ENCODE data around the gene CHMP1B.

Gene CHMP1B

DNA sequence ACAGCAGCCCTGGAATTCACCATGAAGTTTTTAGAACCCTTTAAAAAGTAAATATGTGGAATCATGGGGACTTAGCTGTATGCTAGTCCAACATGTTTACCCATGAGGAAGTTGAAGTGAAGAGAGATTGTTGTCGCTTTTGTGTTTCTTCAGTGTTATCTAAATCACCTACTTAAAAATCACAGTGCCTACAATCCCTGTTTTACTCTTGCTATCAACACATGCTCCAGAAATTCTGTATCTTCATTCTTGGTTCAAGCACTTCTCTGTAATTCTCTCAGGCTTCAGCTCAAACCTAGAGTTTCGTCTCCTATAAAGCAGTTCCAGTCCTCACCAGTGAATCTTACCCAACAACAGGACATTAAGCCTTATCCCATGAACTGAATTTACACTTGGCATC, 30.5 kb upstream of the CHMP1B start:
- no peak for DNase-seq (ENCODE audit: low read depth)
- no peak overlapping the region for H3K4me3 ChIP-seq (ENCODE audit: control insufficient read depth, low read depth, low read length)
- TF ChIP-seq, protein P1, sequence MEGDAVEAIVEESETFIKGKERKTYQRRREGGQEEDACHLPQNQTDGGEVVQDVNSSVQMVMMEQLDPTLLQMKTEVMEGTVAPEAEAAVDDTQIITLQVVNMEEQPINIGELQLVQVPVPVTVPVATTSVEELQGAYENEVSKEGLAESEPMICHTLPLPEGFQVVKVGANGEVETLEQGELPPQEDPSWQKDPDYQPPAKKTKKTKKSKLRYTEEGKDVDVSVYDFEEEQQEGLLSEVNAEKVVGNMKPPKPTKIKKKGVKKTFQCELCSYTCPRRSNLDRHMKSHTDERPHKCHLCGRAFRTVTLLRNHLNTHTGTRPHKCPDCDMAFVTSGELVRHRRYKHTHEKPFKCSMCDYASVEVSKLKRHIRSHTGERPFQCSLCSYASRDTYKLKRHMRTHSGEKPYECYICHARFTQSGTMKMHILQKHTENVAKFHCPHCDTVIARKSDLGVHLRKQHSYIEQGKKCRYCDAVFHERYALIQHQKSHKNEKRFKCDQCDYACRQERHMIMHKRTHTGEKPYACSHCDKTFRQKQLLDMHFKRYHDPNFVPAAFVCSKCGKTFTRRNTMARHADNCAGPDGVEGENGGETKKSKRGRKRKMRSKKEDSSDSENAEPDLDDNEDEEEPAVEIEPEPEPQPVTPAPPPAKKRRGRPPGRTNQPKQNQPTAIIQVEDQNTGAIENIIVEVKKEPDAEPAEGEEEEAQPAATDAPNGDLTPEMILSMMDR (IDR thresholded peaks at IDR 0.05; ENCODE audit: control insufficient read depth, insufficient read depth, low read depth, low read length, missing control alignments), result no peak

DNA sequence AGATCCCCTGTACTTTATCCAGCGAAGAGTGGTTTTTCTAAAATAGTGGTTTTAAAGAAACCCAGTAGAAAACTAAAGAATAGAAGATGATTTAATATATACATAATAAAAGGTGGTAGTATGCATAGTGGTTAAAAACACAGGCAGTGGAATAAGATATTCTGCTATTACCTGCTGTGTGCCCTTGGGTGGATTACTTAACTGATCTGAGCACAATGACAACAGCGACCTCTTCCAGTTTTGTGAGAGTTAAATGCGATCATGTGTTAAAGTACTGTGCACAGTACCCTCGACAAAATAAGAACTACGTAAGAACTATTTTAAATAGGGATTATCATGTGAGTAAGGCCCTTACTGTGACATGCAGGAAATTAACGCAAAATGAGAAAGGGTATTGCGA, 30.0 kb upstream of the CHMP1B start:
- TF ChIP-seq, protein P1 (IDR thresholded peaks at IDR 0.05; ENCODE audit: control insufficient read depth, insufficient read depth, low read depth, low read length, missing control alignments), result no peak
- DNase-seq (ENCODE audit: low read depth), result no peak
- H3K4me3 ChIP-seq (ENCODE audit: control insufficient read depth, low read depth, low read length), result no peak overlapping the region

DNA sequence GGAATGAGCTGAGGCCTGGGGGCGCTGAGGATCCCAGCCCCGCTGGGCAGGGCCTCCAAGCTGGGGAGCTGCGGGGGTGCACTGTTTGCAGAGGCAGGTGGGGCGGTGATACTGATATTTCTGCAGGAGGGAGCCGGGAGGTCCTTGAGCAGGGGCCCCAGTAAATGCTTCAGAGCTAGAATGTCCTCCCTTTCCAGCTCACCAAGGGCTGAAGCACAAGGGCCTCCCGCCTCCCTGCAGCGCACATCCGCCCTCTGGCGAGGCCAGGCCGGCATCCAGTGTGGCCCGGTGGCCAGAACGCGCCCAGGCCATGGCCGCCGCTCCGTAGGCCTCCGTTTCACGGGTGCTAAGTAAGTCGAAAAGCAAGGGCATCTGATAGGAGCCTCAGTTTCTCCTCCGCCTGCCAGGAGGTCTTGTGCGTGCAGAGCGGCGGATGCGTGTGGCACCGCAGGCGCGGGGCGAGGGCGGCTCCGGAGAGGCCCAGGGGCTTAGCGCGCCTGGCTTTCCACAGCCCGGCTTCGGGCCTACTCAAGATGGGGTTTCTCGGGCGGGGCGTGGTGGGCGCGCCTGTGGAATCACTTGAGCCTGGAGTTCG, 29.5 kb upstream of the CHMP1B start:
- no peak overlapping the region for H3K4me3 ChIP-seq (ENCODE audit: control insufficient read depth, low read depth, low read length)
- DNase-seq (ENCODE audit: low read depth), result no peak
- TF ChIP-seq, protein P1 (IDR thresholded peaks at IDR 0.05; ENCODE audit: control insufficient read depth, insufficient read depth, low read depth, low read length, missing control alignments), result no peak

DNA sequence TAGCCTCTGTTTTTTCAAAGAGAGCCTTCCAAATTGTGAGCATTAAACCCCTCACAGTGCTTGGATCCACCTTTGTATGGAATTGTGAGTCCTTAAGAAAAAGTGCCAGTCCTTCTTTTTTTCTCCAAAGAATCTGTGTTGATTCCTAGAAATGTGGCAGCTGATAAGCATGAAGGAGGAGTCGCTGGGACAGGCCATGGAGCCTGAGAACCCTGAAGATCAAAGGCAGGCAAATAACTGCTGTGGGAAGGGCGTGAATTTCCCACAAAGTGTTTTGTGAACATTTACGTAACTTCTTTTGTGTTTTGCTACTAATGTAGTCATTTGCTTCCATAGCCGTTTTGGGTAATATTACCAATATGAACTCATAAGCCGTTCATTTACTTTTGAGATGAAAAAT, 27.7 kb upstream of the CHMP1B start:
- H3K4me3 ChIP-seq (ENCODE audit: control insufficient read depth, low read depth, low read length), result no peak overlapping the region
- TF ChIP-seq, protein P1 (IDR thresholded peaks at IDR 0.05; ENCODE audit: control insufficient read depth, insufficient read depth, low read depth, low read length, missing control alignments), result no peak
- DNase-seq (ENCODE audit: low read depth), result no peak

DNA sequence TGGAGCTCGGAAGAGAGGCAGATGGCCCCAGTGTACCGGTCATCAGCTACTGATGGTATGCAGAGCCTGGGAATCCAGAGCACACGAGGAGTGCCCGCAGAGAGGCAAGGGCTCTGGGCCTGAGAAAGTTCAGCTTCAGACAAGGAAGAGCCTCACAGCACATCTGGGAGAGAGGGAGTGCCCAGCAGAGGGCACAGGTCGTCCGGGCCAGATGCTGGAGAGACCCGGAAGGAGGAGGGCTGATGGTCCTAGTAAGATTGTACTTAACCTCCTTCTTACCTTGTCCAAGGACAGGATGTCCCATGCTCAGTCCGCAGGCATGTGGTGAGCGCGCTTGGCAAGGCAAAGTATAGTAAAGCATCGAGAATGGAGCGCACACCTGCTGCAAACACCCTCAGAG, 24.4 kb upstream of the CHMP1B start:
- DNase-seq (ENCODE audit: low read depth), result no peak
- no peak overlapping the region for H3K4me3 ChIP-seq (ENCODE audit: control insufficient read depth, low read depth, low read length)
- TF ChIP-seq, protein P1 (IDR thresholded peaks at IDR 0.05; ENCODE audit: control insufficient read depth, insufficient read depth, low read depth, low read length, missing control alignments), result no peak

DNA sequence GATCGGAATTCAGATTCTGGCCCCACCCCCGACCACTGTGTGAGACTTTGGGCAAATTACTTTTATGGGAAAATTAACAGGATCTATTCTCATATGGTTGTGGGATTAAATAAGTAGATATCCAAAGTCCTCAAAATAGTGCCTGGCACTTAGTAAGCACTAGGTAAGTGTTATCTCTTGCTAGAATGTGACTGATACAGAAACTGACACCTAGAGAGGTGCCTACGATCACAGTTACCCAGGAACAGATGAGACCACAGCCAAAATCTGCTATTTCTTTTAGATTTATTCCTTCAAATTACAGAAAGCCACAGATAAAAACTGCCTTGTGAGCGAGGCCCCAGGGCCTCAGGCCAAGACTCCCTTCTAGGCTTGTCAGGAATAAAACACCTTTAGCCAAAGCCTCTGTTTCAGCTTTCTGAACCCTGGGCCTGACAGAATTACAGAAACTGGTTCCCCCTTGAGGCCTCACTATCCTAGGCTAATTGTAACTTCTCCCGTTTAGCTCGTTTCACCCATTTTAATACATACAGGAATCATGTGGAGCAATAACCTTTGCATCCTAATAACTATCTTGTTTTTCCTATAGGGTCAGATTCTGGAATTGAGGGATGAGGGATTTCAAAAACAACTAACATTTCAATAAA, 22.3 kb upstream of the CHMP1B start:
- no peak overlapping the region for H3K4me3 ChIP-seq (ENCODE audit: control insufficient read depth, low read depth, low read length)
- TF ChIP-seq, protein P1 (IDR thresholded peaks at IDR 0.05; ENCODE audit: control insufficient read depth, insufficient read depth, low read depth, low read length, missing control alignments), result no peak
- no peak for DNase-seq (ENCODE audit: low read depth)

All from AG09309 (cell line).